ENCODE data around the gene USP20.
"Not testable (repeated sequence)": the region's sequence is repeated elsewhere in the genome, so short reads cannot be mapped to it uniquely, and the experiment has no call there.

USP20 gene

DNA sequence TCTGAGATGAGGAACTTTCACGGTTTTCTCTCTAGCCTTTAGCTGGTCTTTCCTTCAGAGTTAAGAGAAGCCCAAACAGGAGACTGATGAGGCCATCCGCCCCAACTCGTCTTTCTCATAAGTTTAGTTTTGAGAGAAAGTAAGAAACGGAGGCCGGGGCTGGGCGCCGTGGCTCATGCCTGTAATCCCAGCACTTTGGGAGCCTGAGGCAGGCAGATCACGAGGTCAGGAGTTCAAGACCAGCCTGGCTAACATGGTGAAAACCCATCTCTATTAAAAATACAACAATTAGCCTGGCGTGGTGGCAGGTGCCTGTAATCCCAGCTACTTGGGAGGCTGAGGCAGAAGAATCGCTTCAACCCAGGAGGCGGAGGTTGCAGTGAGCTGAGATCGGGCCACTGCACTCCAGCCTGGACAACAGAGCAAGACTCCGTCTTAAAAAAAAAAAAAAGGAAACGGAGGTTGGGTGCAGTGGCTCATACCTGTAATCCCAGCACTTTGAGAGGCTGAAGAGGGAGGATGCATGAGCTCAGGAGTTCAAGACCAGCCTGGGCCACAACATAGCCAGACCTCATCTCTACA is 55.6 kb downstream of the USP20 start:
- DNase-seq (ENCODE audit: low spot score) = not testable (repeated sequence)

DNA sequence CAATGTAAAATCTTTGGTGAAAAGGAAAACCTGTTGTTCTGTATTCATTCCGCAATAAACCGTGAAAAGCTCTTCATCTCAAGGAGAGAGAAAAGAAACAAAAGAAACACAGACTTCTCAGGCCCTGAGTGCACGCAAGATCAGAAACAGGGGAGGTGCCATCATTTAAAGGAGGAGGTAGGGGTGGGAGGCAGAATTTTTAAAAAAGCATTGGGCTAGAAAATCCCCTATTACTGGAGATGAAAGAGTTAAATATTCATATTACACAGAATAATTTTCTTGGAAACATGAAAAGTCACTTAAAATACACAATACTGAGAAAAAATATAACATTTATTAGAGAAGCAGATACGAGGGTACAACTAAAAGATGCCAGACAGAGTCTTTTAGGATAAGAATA is 56.3 kb downstream of the USP20 start:
- DNase-seq (ENCODE audit: low spot score) = no peak

DNA sequence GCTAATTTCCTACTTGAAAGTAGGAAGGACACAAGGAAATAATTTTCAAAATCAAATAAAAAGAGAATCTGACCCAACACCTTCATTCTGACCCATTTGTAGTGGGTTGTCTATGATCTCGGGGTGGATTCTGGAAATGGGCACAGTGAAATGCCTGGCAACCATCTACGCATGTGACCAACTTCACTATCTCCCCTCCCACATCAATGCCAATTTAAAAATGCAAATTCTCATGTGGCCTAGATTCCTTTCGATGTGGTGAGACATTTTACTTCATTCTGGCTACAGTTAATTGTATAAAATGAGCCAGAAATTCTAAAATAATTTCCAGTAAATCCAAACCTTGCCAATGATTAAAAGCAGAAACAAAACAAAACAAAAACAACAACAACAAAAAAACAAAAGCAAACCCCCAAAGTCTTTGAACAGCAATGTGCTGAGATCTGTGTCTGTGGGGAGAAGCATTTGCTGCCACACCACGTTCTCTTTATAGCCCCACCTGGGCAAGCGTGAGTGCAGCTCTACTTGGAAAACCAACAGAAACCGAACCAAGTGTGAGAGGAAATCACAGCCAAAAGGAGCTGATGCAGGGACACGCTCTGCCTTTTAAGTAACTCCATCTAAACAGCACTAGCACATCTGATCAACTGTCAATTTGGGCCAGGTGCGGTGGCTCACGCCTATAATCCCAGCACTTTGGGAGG is 59.0 kb downstream of the USP20 start:
- no peak for DNase-seq (ENCODE audit: low spot score)

- no peak for DNase-seq (ENCODE audit: low spot score)
Measured at GRCh38 chr9:129895376-129896268, 60.4 kb downstream of the USP20 start.

GRCh38 chr9:129897263-129897662 is 62.0 kb downstream of the USP20 start:
- DNase-seq (ENCODE audit: low spot score) = no peak

GRCh38 chr9:129898185-129898584 is 62.9 kb downstream of the USP20 start:
- DNase-seq (ENCODE audit: low spot score) = no peak

DNA sequence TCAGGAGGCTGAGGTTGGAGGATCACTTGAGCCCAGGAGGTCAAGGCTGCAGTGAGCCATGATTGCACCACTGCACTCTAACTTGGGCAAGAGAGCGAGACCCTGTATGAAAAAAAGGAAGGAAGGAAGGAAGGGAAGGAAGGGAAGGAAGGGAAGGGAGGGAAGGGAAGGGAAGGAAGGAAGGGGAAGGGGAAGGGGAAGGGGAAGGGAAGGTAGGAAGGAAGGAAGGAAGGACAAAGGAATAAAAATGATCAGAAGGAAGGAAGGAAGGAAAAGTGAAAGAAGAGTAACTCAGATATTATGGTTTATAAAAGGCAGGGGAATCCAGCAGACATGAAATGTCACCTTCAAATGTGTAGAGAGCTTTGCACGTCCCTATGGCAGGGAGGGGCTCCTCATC is 64.4 kb downstream of the USP20 start:
- DNase-seq (ENCODE audit: low spot score) = no peak

DNA sequence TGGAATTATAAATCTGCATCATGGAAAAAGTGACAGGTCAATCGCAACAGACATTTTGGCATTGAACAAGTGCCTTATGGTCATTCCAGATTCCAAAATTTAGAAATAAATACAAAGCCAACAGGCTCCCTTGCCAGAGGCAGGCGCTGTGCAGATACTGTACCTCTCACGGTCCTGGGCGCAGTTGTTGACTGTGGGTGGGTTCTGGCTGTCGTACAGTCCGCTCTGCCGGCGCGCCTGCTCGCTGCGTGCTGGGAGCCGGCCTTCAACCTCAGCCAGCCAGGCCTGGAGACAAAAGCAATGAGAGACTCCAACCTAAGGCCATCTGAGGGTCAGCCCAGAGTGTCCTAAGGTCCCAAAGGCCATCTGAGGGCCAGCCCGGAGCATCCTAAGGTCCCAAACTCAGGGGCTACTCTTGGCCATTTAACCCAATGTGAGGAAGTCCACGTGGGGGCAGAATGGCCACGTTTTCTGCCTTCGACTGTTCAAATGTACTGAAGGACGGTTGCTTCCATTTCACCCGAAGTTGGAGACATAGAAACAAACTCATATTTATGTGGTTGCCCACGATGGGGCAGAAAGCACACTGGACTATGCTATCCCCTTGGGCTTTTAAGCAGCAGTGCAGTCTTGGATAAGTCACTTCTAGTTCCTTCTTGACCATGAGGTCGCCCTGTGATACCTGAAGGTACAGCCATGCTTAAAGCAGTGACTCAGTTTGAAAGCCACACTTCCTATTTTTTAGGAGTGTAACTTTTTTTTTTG is 65.2 kb downstream of the USP20 start:
- DNase-seq (ENCODE audit: low spot score) = no peak

DNA sequence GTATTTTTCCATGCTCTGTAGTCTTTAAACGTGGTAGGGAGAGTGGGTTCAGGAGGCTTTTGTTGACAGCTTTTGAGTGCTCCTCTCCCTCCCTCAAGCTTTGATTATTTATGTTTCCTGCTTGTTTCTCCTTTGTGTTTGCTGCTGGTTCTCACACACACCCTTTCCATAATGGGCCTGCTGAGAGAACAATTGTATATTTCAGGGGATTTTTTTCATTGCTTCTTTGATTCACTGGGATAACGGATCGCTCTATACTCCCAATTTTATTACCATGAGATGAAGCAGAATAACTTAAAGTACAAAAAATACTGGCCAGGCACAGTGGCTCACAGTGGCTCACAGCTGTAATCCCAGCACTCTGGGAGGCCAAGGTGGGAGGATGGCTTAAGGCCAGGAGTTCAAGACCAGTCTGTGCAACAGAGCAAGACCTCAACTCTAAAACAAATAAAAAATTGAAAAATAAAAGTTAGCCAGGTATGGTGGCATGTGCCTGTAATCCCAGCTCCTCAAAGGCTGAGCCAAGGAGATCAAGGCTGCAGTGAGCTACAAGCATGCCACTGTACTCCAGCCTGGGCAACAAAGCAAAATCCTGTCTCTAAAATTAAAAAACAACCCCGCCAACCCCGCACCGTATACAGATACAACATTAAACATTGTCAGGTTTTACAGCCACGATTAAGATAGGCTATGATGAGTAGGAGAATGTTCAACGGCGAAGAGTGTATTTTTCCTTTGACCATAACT is 66.9 kb downstream of the USP20 start:
- no peak for DNase-seq (ENCODE audit: low spot score)

GRCh38 chr9:129902740-129903134 is 67.5 kb downstream of the USP20 start:
- no peak for DNase-seq (ENCODE audit: low spot score)

DNA sequence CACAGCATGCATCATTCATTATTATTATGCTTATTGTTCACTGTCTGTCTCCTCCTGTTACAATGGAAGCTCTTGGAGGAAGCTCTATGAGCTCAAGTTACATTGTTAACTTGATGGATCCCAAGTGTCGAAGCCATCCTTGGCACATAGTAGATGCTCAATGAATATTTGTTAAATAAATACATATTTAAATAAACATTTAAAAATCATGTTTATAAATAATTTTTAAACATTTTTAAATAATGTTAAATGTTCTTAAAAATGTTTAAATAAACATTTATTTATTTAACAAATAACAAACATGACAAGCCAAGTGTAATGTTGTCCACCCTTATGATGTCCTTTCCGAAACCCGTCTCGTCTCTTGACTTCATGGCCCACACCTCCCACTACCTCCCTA is 69.5 kb downstream of the USP20 start:
- DNase-seq (ENCODE audit: low spot score) = no peak

- no peak for DNase-seq (ENCODE audit: low spot score)
Measured at GRCh38 chr9:129906298-129906697, 71.0 kb downstream of the USP20 start.

DNA sequence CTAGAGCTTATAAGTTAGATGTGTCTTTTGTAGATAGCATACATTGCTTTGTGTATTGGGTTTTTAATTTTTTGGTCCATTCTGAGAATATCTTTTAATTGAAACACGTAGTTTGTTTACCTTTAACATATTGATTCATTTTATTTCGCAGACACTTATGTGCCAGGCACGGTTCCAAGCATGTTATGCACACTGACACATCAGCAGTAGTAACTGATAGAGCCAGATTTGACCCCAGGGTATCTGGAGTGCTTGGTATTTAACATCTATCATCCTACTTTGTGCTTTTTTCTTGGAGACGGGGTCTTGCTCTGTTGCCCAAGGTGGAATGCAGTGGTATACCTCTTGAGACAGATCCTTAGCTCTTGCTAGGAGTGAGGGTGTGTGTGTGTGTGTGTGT is 71.9 kb downstream of the USP20 start:
- no peak for DNase-seq (ENCODE audit: low spot score)

DNA sequence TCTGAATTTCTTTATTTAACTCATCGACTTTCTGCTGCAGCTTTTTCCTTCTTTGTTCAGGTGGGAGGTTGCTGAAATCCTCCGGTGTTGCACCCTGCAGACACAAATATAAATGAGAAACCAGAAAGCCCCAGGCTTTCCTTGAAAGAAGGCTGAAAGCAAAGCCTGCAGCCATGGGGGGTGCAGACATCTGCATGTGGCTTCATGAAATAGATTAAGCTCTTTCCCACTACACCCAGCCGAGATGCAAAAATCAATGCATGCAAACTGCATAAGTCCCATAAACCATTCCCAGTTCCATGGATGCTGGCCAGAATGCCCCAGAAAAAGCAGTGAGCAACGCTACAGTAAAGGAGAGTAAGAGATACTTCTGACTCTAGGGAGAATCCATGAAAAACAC is 73.6 kb downstream of the USP20 start:
- DNase-seq (ENCODE audit: low spot score) = no peak

DNA sequence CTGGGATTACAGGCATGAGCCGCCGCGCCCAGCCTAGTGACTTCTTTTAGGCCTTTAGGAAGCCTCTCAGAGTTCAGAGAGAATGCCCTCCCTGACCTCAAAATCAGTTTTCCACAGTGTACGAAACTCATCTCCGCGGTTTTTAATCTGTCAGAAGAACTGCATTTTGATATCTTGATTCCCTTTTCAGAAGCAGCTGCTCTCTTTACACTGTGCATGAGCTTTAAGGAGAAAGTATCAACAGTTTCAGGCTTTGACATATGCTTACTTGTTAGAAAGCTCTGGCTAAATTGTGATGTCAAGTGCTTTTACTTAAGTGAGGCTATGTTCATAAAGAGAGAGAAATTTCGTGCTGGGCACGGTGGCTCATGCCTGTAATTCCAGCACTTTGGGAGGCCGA is 74.6 kb downstream of the USP20 start:
- DNase-seq (ENCODE audit: low spot score) = no peak

GRCh38 chr9:129910628-129911567 is 75.6 kb downstream of the USP20 start:
- DNase-seq (ENCODE audit: low spot score) = peak; percentile 33

DNA sequence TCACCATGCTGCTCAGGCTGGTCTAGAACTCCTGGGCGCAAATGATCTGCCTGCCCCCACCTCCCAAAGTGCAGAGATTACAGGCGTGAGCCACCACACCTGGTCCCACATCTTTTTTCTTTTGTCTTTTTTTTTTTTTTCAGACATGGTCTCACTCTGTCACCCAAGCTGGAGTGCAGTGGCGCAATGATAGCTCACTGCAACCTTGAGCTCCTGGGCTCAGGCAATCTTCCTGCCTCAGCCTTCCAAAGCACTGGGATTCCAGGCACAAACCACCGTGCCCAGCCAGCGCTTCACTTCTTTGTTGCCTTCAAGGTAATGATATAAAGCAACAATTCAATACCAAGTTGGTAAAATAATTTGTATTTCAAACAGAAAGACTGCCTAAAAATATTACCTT is 78.8 kb downstream of the USP20 start:
- DNase-seq (ENCODE audit: low spot score) = no peak

DNA sequence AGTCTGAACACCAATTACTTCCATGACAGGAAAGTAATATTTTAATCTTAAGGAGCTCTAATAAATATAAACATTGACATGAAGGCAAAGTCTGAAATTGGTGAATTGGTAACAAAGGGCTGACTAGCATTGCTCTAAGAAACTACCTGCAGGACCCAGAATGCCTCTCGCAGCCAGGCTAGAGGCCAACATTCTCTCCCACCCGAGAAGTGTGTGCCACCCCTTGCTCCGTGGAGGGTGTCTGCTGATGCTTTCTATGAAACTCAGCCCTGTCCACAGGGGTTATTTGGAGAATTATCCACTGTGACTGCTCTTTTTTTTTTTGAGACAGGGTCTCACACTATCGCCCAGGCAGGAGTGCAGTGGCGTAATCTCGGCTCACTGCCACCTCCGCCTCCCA is 81.4 kb downstream of the USP20 start:
- DNase-seq (ENCODE audit: low spot score) = no peak

DNA sequence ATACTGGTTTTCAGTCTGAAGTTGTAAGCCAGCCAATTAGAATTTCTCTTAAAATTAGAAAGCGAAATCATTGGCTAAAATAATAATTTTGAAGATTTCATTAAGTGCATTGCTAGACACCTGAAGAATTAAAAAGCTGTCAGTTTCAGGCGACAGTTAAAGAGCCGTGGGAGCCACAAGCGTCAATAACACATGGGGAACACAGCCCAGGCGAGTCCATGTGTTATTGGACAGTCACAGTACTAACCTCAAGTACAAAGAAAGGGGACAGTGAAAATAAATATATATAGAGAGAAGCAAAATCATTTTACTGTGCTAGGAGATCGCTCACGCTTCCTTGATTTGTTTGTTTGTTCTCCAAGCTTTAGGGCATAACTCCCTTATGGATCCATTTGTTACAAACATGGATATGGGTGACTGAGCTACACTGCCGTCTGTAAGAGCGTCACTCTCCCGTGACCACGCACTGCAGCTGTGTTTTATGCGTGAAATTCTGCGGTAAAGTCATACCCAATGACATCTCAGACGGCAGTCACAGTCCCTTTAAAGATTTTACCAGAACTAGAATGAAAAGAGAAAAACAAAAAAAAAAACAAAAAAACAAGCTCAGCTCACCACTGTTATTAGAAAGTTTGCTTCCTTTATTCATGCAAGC is 83.2 kb downstream of the USP20 start:
- DNase-seq (ENCODE audit: low spot score) = no peak

- DNase-seq (ENCODE audit: low spot score) = no peak
Measured at GRCh38 chr9:129919277-129919676, 84.0 kb downstream of the USP20 start.
